Hepatocyte (in vitro differentiated cells): Measurements from ENCODE around the gene SDK1.

ENCODE experiments used
- CTCF ChIP-seq: fragments of 200-600 bp; sonication (generic); IDR thresholded peaks from 2 replicates; pipeline ENCODE4 v1.5.1; 2016; ENCODE audit warnings: antibody characterized with exemption, mild to moderate bottlenecking; ENCODE audit not compliant: poor library complexity
- EZH2phosphoT487 ChIP-seq: fragments of 200-600 bp; sonication (generic); IDR thresholded peaks from one replicate; pipeline ENCODE4 v1.6.1; 2018; ENCODE audit warnings: antibody characterized with exemption, mild to moderate bottlenecking, low read depth, moderate library complexity; ENCODE audit not compliant: unreplicated experiment, severe bottlenecking

GRCh38 chr7:3374239-3374638 lies 73.2 kb downstream of the SDK1 start:
- TF ChIP-seq CTCF (no peak), EZH2phosphoT487 (no peak)
